Measurements from ENCODE around the gene TBC1D22A. TPM values are rescaled to one million over a fixed set of nuclear protein-coding genes. Genes with fewer than 3 reads are reported as not detected.

TBC1D22A gene
- total RNA-seq, 2 experiments from 2014 or later = 22.3 to 43.9 TPM

- POLR2A ChIA-PET = no interaction called here
- TF ChIP-seq CTCF (conservative IDR thresholded peaks at IDR 0.05; ENCODE audit: low read length) (no peak), EZH2phosphoT487 (IDR thresholded peaks at IDR 0.05; ENCODE audit: borderline replicate concordance, low read depth, low read length) (no peak)
- no peak overlapping the region for H2AFZ ChIP-seq (ENCODE audit: low read length)
Measured at GRCh38 chr22:46972901-46973831, 210.7 kb downstream of the TBC1D22A start.

GRCh38 chr22:46974077-46974476 lies 211.6 kb downstream of the TBC1D22A start:
- H3K79me2 ChIP-seq (ENCODE audit: insufficient read depth, low read depth, low read length) = no peaks in the 10 kb centered on the region
- no TSS peak for BruUV-seq (replicated peaks)

More at GRCh38 chr22:46972901-46973831, 210.7 kb downstream of the TBC1D22A start:
- DNase-seq (ENCODE audit: low spot score) = no peak
- CTCF ChIA-PET (ENCODE audit: unreplicated experiment) = no interaction called here
- H3K79me2 ChIP-seq (ENCODE audit: insufficient read depth, low read depth, low read length) = no peaks in the 10 kb centered on the region
- no TSS peak for BruUV-seq (replicated peaks)
- H3K9me3 ChIP-seq (ENCODE audit: low read length) = no peaks in the 10 kb centered on the region
- H3K4me2 ChIP-seq (ENCODE audit: low read length) = no peak overlapping the region
- 0 out of 2 replicates have a peak, but pooled peaks cover 8% of the 10 kb centered on the region for H3K36me3 ChIP-seq (ENCODE audit: insufficient read depth, low read length)
- intact Hi-C loops (cut with micrococcal nuclease; ENCODE audit: unreplicated experiment) = no loop called here
- no peaks in the 10 kb centered on the region for H4K20me1 ChIP-seq (ENCODE audit: insufficient read depth, low read length)
- H3K4me3 ChIP-seq (ENCODE audit: low read depth, low read length, poor library complexity, severe bottlenecking) = no peak overlapping the region
- no peak overlapping the region for H3K27ac ChIP-seq (ENCODE audit: low read depth, low read length, poor library complexity, severe bottlenecking)
- no peaks in the 10 kb centered on the region for H3K9me2 ChIP-seq (ENCODE audit: insufficient read depth, low read length)
- no peaks in the 10 kb centered on the region for H3K4me1 ChIP-seq (ENCODE audit: insufficient read depth, low read length, poor library complexity, severe bottlenecking)

GRCh38 chr22:46974631-46975585 lies 212.5 kb downstream of the TBC1D22A start:
- Histone ChIP-seq H3K36me3 (ENCODE audit: insufficient read depth, low read length) (peaks cover 16% of the 10 kb centered on the region; the same call in 1 of the 2 replicates), H3K9me2 (ENCODE audit: insufficient read depth, low read length) (no peaks in the 10 kb centered on the region), H3K27ac (ENCODE audit: low read depth, low read length, poor library complexity, severe bottlenecking) (no peak overlapping the region), H3K79me2 (ENCODE audit: insufficient read depth, low read depth, low read length) (no peaks in the 10 kb centered on the region), H3K4me1 (ENCODE audit: insufficient read depth, low read length, poor library complexity, severe bottlenecking) (no peaks in the 10 kb centered on the region), H4K20me1 (ENCODE audit: insufficient read depth, low read length) (no peaks in the 10 kb centered on the region), H3K9me3 (ENCODE audit: low read length) (no peaks in the 10 kb centered on the region), H3K4me2 (ENCODE audit: low read length) (no peak overlapping the region), H3K4me3 (ENCODE audit: low read depth, low read length, poor library complexity, severe bottlenecking) (no peak overlapping the region), H2AFZ (ENCODE audit: low read length) (no peak overlapping the region)
- POLR2A ChIA-PET = interaction anchor here (0.5 to 1.2 kb wide), 2 partner anchors 7 to 1489 kb away, joined by 3 read pairs; no protein-coding TSS in a partner anchor
- DNase-seq (ENCODE audit: low spot score) = no peak
- no TSS peak for BruUV-seq (replicated peaks)
- intact Hi-C loops (cut with micrococcal nuclease; ENCODE audit: unreplicated experiment) = no loop called here
- CTCF ChIA-PET (ENCODE audit: unreplicated experiment) = no interaction called here
- TF ChIP-seq EZH2phosphoT487 (IDR thresholded peaks at IDR 0.05; ENCODE audit: borderline replicate concordance, low read depth, low read length) = no peak
- no peak for TF ChIP-seq CTCF (conservative IDR thresholded peaks at IDR 0.05; ENCODE audit: low read length)

More at GRCh38 chr22:46974077-46974476, 211.6 kb downstream of the TBC1D22A start:
- H3K9me3 ChIP-seq (ENCODE audit: low read length) = no peaks in the 10 kb centered on the region
- TF ChIP-seq EZH2phosphoT487 (IDR thresholded peaks at IDR 0.05; ENCODE audit: borderline replicate concordance, low read depth, low read length) = no peak
- H3K4me3 ChIP-seq (ENCODE audit: low read depth, low read length, poor library complexity, severe bottlenecking) = no peak overlapping the region
- no peaks in the 10 kb centered on the region for H4K20me1 ChIP-seq (ENCODE audit: insufficient read depth, low read length)
- ChIA-PET POLR2A (interaction anchor here (0.5 kb wide), 1 partner anchor 1488 kb away, joined by 3 read pairs; no protein-coding TSS in a partner anchor), CTCF (ENCODE audit: unreplicated experiment) (no interaction called here)
- H3K4me1 ChIP-seq (ENCODE audit: insufficient read depth, low read length, poor library complexity, severe bottlenecking) = no peaks in the 10 kb centered on the region
- H2AFZ ChIP-seq (ENCODE audit: low read length) = no peak overlapping the region
- H3K27ac ChIP-seq (ENCODE audit: low read depth, low read length, poor library complexity, severe bottlenecking) = no peak overlapping the region
- intact Hi-C loops (cut with micrococcal nuclease; ENCODE audit: unreplicated experiment) = no loop called here
- no peak overlapping the region for H3K4me2 ChIP-seq (ENCODE audit: low read length)
- H3K9me2 ChIP-seq (ENCODE audit: insufficient read depth, low read length) = no peaks in the 10 kb centered on the region
- DNase-seq (ENCODE audit: low spot score) = no peak
- 0 out of 2 replicates have a peak, but pooled peaks cover 8% of the 10 kb centered on the region for H3K36me3 ChIP-seq (ENCODE audit: insufficient read depth, low read length)

All from OCI-LY7 (cell line).